Epithelial cell of esophagus (primary cell): ENCODE results near the gene HSD3B7.

ENCODE experiments used
- DNase-seq: peaks from one replicate; pipeline ENCODE4 v3.0.0; 2010; ENCODE audit warnings: low read depth
- H3K4me3 ChIP-seq: 2 replicates; pipeline ENCODE4 v1.5.1; 2011; ENCODE audit warnings: mild to moderate bottlenecking, low read length, control low read depth
- CTCF ChIP-seq: IDR thresholded peaks from 2 replicates; pipeline ENCODE4 v1.5.1; 2011; ENCODE audit warnings: low read depth, mild to moderate bottlenecking, low read length, control low read depth, inconsistent platforms; ENCODE audit not compliant: insufficient read depth; ENCODE audit errors: missing control alignments

HSD3B7 gene

GRCh38 chr16:31020536-31020935 lies 35.5 kb downstream of the HSD3B7 start:
- H3K4me3 ChIP-seq: no peak overlapping the region
- DNase-seq: no peak
- TF ChIP-seq CTCF: no peak

GRCh38 chr16:31022544-31023251 lies 37.7 kb downstream of the HSD3B7 start:
- no peak for DNase-seq
- TF ChIP-seq CTCF: no peak
- no peak overlapping the region for H3K4me3 ChIP-seq

- no peak for TF ChIP-seq CTCF
- no peak for DNase-seq
Measured at GRCh38 chr16:31023252-31023602, 38.2 kb downstream of the HSD3B7 start.

GRCh38 chr16:31023627-31024226 lies 38.7 kb downstream of the HSD3B7 start:
- no peak for TF ChIP-seq CTCF
- DNase-seq: no peak

More at GRCh38 chr16:31023252-31023602, 38.2 kb downstream of the HSD3B7 start:
- no peak overlapping the region for H3K4me3 ChIP-seq

GRCh38 chr16:31025339-31025738 lies 40.3 kb downstream of the HSD3B7 start:
- no peak for TF ChIP-seq CTCF
- no peak for DNase-seq
- no peak overlapping the region for H3K4me3 ChIP-seq

More at GRCh38 chr16:31023627-31024226, 38.7 kb downstream of the HSD3B7 start:
- no peak overlapping the region for H3K4me3 ChIP-seq

- no peak for DNase-seq
- no peak overlapping the region for H3K4me3 ChIP-seq
- TF ChIP-seq CTCF: no peak
Measured at GRCh38 chr16:31029272-31029671, 44.3 kb downstream of the HSD3B7 start.

GRCh38 chr16:31031276-31031675 lies 46.3 kb downstream of the HSD3B7 start:
- no peak for DNase-seq
- no peak overlapping the region for H3K4me3 ChIP-seq
- no peak for TF ChIP-seq CTCF
